Small intestine (tissue), 4 donors: Measurements from ENCODE around the gene SMG9. TPM values are rescaled to one million over a fixed set of nuclear protein-coding genes. Genes with fewer than 3 reads are reported as not detected.

Experiments used
- polyA plus RNA-seq, 4 donors: library from polyadenylated mRNA; stranded (reverse) in 3 of 4; unstranded in 1 of 4; fragments of 200-250 nt in 3 of 4; fragments of 120-200 nt in 1 of 4; gene quantifications; one replicate each; pipeline versions ENCODE4 v1.2.1 to v1.2.3, GENCODE V29; 2013
- donor health status: healthy with polysubstance abuse.
- donor health status: Bipolar disorder and iron deficiency.
- donor health status: healthy.

Gene SMG9
- polyA plus RNA-seq, 4 donors: 21.3 to 32.4 (median 26.5) TPM

Other genes with a start within 250 kb of the SMG9 start
- 100 to 1,000 TPM; 118 to 164 (median 129) TPM for gene ETHE1, start 227.8 kb downstream of the SMG9 start, polyA plus RNA-seq
- gene ZNF575, start 221.8 kb downstream of the SMG9 start, polyA plus RNA-seq: 1 to 10 TPM; 1.1 to 4.5 (median 1.9) TPM
- 10 to 100 TPM in 3 of 4 donors, 1 to 10 TPM in 1; 9.7 to 46.3 (median 16.0) TPM for gene XRCC1, start 179.4 kb downstream of the SMG9 start, polyA plus RNA-seq
- 10 to 100 TPM in 1 of 4 donors, 1 to 10 TPM in 3; 5.1 to 13.8 (median 9.1) TPM for gene PINLYP, start 179.2 kb downstream of the SMG9 start, polyA plus RNA-seq
- 1 to 10 TPM; 2.0 to 8.8 (median 3.9) TPM for gene IRGQ, start 158.8 kb downstream of the SMG9 start, polyA plus RNA-seq
- gene ZNF576, start 158.4 kb downstream of the SMG9 start, polyA plus RNA-seq: 10 to 100 TPM; 14.7 to 24.2 (median 17.2) TPM
- 1 to 10 TPM in 1 of 4 donors, under 1 TPM in 3; 0.27 to 1.0 (median 0.49) TPM for gene SRRM5, start 142.9 kb downstream of the SMG9 start, polyA plus RNA-seq
- gene ZNF428, start 135.3 kb downstream of the SMG9 start, polyA plus RNA-seq: 10 to 100 TPM; 16.8 to 43.2 (median 25.3) TPM
- 1 to 10 TPM in 3 of 4 donors, not detected in 1; 1.1 to 6.8 (median 4.9) TPM for gene CADM4, start 115.1 kb downstream of the SMG9 start, polyA plus RNA-seq
- 10 to 100 TPM in 2 of 4 donors, 1 to 10 TPM in 2; 4.1 to 17.6 (median 9.5) TPM for gene PLAUR, start 84.8 kb downstream of the SMG9 start, polyA plus RNA-seq
- gene IRGC, start 38.9 kb downstream of the SMG9 start, polyA plus RNA-seq: under 1 TPM in 1 of 4 donors, not detected in 3; 0.04 TPM
- gene KCNN4, start 26.0 kb upstream of the SMG9 start, polyA plus RNA-seq: 1 to 10 TPM in 2 of 4 donors, not detected in 2; 1.1 to 2.6 TPM
- gene LYPD5, start 47.5 kb upstream of the SMG9 start, polyA plus RNA-seq: 1 to 10 TPM in 2 of 4 donors, under 1 TPM in 1, not detected in 1; 0.35 to 2.3 (median 1.1) TPM
- gene ZNF283, start 72.4 kb upstream of the SMG9 start, polyA plus RNA-seq: 10 to 100 TPM in 1 of 4 donors, 1 to 10 TPM in 3; 1.3 to 15.1 (median 3.1) TPM
- gene ZNF404, start 129.0 kb upstream of the SMG9 start, polyA plus RNA-seq: 1 to 10 TPM in 3 of 4 donors, not detected in 1; 1.8 to 9.9 (median 2.0) TPM
- 10 to 100 TPM in 1 of 4 donors, 1 to 10 TPM in 3; 3.5 to 18.5 (median 6.0) TPM for gene ZNF45, start 180.3 kb upstream of the SMG9 start, polyA plus RNA-seq
- gene ZNF221, start 196.3 kb upstream of the SMG9 start, polyA plus RNA-seq: 1 to 10 TPM in 2 of 4 donors, not detected in 2; 1.1 to 3.6 TPM
- 1 to 10 TPM; 3.7 to 8.7 (median 5.5) TPM for gene ZNF155, start 229.2 kb upstream of the SMG9 start, polyA plus RNA-seq
- 1 to 10 TPM; 1.1 to 6.4 (median 1.6) TPM for gene ZNF230, start 248.0 kb upstream of the SMG9 start, polyA plus RNA-seq